GM21529 (cell line): ENCODE measurements around the gene KLHL20.

Source experiments
- ATAC-seq: cut with Tn5 transposase; IDR thresholded peaks from one replicate; pipeline ENCODE4 v1.9.1; 2021; ENCODE audit not compliant: unreplicated experiment

Gene KLHL20

DNA sequence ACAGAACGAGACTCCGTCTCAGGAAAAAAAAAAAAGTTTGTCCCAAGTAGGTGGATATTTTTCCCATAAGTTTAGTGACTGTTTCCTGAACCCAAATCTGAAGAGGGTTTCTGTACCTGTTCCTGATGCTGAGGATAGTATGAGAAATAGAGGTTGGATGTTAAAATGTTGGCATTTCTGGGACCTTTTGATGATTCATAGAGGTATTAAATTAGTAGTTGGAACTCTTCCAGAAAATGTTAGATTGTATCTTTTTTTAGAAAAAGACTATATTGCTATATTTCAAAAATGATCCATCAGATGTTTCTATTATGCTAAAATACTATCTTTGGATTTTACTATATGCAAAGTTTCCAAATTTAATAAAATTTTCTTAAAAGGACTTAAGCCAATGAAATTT lies 112.8 kb downstream of the KLHL20 start:
- no peak for ATAC-seq

DNA sequence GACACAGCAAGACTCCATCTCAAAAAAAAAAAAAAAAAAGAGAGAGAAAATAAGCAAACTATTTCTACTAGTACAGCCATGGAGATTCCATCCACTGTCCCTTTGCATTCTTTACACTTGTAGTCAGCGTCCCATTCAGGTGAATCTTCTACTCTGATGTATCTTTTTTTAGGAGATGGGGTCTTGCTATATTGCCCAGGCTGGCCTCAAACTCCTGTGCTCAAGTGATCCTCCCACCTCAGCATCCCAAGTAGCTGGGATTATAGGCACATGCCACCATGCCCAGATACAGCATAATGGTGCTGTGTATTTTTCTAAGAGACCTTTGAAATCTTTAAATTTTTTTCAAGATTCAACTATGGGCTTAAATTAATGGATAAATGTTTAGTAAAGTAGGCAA lies 118.0 kb downstream of the KLHL20 start:
- no peak for ATAC-seq
